ENCODE results near the gene RHBDF1. TPM values are rescaled to one million over a fixed set of nuclear protein-coding genes. Genes with fewer than 3 reads are reported as not detected.

Gene RHBDF1
- total RNA-seq, 1 donor from 2014 or later, result 55.5 TPM

DNA sequence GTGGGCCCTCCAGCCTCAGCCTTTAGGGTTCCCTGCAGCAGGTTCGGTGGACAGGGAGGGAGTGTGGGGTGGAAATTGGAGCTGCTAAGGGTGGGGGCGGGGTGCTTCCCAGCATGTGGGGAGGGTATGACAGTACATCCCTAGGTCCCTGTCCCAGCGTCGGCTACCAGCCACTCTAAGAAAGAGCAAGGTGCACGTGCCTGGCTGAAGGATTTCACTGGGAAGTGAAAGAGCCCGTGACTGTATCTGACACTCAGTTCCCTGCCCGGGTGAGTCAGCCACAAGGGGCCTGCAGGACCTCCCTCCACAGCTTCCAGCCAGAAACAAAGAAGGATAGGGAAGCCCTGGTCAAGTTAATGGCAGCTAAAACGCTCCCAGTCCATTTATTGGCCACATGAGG lies 14.7 kb downstream of the RHBDF1 start:
- Histone ChIP-seq H2AFZ (ENCODE audit: low read depth, low read length) (no peak overlapping the region), H4K20me1 (ENCODE audit: insufficient read depth, low read length) (peaks cover 51% of the 10 kb centered on the region), H3K9ac (ENCODE audit: low read length) (no peak overlapping the region), H3K4me2 (ENCODE audit: low read length) (no peak overlapping the region), H3K27me3 (ENCODE audit: insufficient read depth, low read length) (no peaks in the 10 kb centered on the region), H3K4me3 (ENCODE audit: insufficient read depth, low read depth, low read length) (no peak overlapping the region), H3K27ac (ENCODE audit: low read depth, low read length) (no peak overlapping the region), H3K79me2 (ENCODE audit: insufficient read depth, low read length) (peaks cover 9% of the 10 kb centered on the region), H3K4me1 (ENCODE audit: insufficient read depth, low read length) (peaks cover 7% of the 10 kb centered on the region), H3K36me3 (ENCODE audit: insufficient read depth, low read length) (peaks cover 42% of the 10 kb centered on the region), H3K9me3 (ENCODE audit: insufficient read depth, low read depth, low read length) (no peaks in the 10 kb centered on the region)
- no peak for TF ChIP-seq EZH2 (IDR thresholded peaks at IDR 0.05; ENCODE audit: insufficient read depth, low read length)
- TF ChIP-seq, protein P1, sequence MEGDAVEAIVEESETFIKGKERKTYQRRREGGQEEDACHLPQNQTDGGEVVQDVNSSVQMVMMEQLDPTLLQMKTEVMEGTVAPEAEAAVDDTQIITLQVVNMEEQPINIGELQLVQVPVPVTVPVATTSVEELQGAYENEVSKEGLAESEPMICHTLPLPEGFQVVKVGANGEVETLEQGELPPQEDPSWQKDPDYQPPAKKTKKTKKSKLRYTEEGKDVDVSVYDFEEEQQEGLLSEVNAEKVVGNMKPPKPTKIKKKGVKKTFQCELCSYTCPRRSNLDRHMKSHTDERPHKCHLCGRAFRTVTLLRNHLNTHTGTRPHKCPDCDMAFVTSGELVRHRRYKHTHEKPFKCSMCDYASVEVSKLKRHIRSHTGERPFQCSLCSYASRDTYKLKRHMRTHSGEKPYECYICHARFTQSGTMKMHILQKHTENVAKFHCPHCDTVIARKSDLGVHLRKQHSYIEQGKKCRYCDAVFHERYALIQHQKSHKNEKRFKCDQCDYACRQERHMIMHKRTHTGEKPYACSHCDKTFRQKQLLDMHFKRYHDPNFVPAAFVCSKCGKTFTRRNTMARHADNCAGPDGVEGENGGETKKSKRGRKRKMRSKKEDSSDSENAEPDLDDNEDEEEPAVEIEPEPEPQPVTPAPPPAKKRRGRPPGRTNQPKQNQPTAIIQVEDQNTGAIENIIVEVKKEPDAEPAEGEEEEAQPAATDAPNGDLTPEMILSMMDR (IDR thresholded peaks at IDR 0.05; ENCODE audit: insufficient read depth, low read depth, low read length), result no peak
- DNase-seq (ENCODE audit: low read depth), result no peak
- no peak for FAIRE-seq
- Mint-ChIP-seq H3K9me3 (ENCODE audit: unreplicated experiment) (no peaks in the 10 kb centered on the region), H3K27me3 (ENCODE audit: low read depth, unreplicated experiment) (no peaks in the 10 kb centered on the region), H3K27ac (ENCODE audit: unreplicated experiment) (peak overlapping the region; percentile 7), H3K4me1 (ENCODE audit: low read depth, unreplicated experiment) (no peaks in the 10 kb centered on the region), H3K36me3 (ENCODE audit: low read depth, unreplicated experiment) (peaks cover 19% of the 10 kb centered on the region), H3K4me3 (ENCODE audit: unreplicated experiment) (no peak overlapping the region)

DNA sequence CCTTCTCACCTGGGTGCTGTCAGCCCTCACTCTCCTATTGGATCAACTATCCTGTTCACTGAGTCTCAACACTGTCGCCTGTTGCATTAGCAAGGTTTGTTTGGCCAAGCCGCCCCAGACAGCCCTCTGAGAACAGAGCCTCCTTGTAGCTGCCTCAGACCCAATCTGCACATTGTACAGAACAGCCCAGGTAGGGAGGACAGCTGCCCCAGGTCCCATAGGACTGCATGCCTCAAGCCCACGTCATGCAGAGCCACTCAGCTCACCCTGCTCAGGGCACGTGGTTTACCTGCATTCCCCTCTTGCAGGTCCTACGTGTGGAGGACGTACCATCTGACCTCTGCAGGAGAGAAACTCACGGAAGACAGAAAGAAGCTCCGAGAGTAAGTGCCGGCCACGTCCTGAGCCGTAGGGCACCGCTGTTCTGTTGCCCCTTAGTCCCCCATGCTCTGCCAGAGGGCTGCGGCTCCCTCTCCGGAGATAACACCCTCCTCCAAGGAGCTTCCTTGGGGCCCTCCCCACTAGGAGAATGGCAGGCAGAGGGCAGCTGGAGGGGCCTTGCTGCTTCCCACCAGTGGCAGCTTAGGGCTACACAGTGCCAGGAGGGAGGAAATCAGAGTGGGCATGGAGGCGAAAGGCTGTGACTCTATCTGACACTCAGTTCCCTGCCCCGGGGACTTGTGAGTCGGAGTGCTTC lies 16.1 kb downstream of the RHBDF1 start:
- Mint-ChIP-seq H3K27ac (ENCODE audit: unreplicated experiment) (no peak overlapping the region), H3K4me3 (ENCODE audit: unreplicated experiment) (no peak overlapping the region), H3K36me3 (ENCODE audit: low read depth, unreplicated experiment) (peaks cover 17% of the 10 kb centered on the region), H3K9me3 (ENCODE audit: unreplicated experiment) (no peaks in the 10 kb centered on the region), H3K27me3 (ENCODE audit: low read depth, unreplicated experiment) (no peaks in the 10 kb centered on the region), H3K4me1 (ENCODE audit: low read depth, unreplicated experiment) (peaks cover under 1% of the 10 kb centered on the region)
- H3K9ac ChIP-seq (ENCODE audit: low read length), result no peak overlapping the region
- H3K4me3 ChIP-seq (ENCODE audit: insufficient read depth, low read depth, low read length), result no peak overlapping the region
- H3K27ac ChIP-seq (ENCODE audit: low read depth, low read length), result no peak overlapping the region
- TF ChIP-seq, protein P1 (IDR thresholded peaks at IDR 0.05; ENCODE audit: insufficient read depth, low read depth, low read length), result no peak
- no peak for TF ChIP-seq EZH2 (IDR thresholded peaks at IDR 0.05; ENCODE audit: insufficient read depth, low read length)
- H3K36me3 ChIP-seq (ENCODE audit: insufficient read depth, low read length), result peaks cover 42% of the 10 kb centered on the region
- DNase-seq (ENCODE audit: low read depth), result no peak
- no peaks in the 10 kb centered on the region for H3K9me3 ChIP-seq (ENCODE audit: insufficient read depth, low read depth, low read length)
- peaks cover 8% of the 10 kb centered on the region for H3K4me1 ChIP-seq (ENCODE audit: insufficient read depth, low read length)
- peaks cover 53% of the 10 kb centered on the region for H4K20me1 ChIP-seq (ENCODE audit: insufficient read depth, low read length)
- H3K4me2 ChIP-seq (ENCODE audit: low read length), result no peak overlapping the region
- H3K79me2 ChIP-seq (ENCODE audit: insufficient read depth, low read length), result peaks cover 12% of the 10 kb centered on the region
- H3K27me3 ChIP-seq (ENCODE audit: insufficient read depth, low read length), result no peaks in the 10 kb centered on the region
- no peak overlapping the region for H2AFZ ChIP-seq (ENCODE audit: low read depth, low read length)
- no peak for FAIRE-seq

DNA sequence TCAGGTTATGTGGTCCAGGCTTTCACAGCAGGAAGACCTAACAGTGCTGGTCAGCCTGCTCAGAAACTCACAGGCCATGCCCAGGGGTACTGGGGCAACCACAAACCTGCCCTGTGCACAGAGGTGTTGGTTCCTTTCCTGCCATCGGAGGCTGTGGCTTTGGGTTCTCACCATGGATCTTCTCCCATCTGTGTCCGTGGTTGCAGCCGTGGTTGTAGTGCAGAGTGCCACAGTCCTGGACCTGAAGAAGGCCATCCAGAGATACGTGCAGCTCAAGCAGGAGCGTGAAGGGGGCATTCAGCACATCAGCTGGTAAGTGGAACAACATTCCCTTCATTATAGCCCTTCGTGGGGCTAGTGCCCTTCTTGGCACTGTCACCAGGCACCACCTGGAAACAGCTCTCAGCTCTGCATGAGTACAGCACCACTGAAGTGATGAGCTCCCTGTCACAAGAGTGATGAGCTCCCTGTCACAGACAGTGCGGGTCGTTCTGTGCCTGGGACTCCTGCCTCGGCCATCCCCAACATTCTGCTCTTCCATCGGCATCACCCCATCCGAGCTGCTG lies 16.8 kb downstream of the RHBDF1 start:
- Histone ChIP-seq H3K79me2 (ENCODE audit: insufficient read depth, low read length) (peaks cover 18% of the 10 kb centered on the region), H3K4me2 (ENCODE audit: low read length) (no peak overlapping the region), H3K9me3 (ENCODE audit: insufficient read depth, low read depth, low read length) (no peaks in the 10 kb centered on the region), H2AFZ (ENCODE audit: low read depth, low read length) (no peak overlapping the region), H4K20me1 (ENCODE audit: insufficient read depth, low read length) (peaks cover 51% of the 10 kb centered on the region), H3K4me3 (ENCODE audit: insufficient read depth, low read depth, low read length) (no peak overlapping the region), H3K36me3 (ENCODE audit: insufficient read depth, low read length) (peaks cover 39% of the 10 kb centered on the region), H3K27ac (ENCODE audit: low read depth, low read length) (no peak overlapping the region), H3K9ac (ENCODE audit: low read length) (no peak overlapping the region), H3K27me3 (ENCODE audit: insufficient read depth, low read length) (no peaks in the 10 kb centered on the region), H3K4me1 (ENCODE audit: insufficient read depth, low read length) (peaks cover 8% of the 10 kb centered on the region)
- peak overlapping the region; percentile 98 for H3K4me3 Mint-ChIP-seq (ENCODE audit: unreplicated experiment)
- peaks cover 4% of the 10 kb centered on the region for H3K4me1 Mint-ChIP-seq (ENCODE audit: low read depth, unreplicated experiment)
- TF ChIP-seq EZH2 (IDR thresholded peaks at IDR 0.05; ENCODE audit: insufficient read depth, low read length), result no peak
- TF ChIP-seq, protein P1 (IDR thresholded peaks at IDR 0.05; ENCODE audit: insufficient read depth, low read depth, low read length), result no peak
- DNase-seq (ENCODE audit: low read depth), result no peak
- no peaks in the 10 kb centered on the region for H3K27me3 Mint-ChIP-seq (ENCODE audit: low read depth, unreplicated experiment)
- no peak overlapping the region for H3K27ac Mint-ChIP-seq (ENCODE audit: unreplicated experiment)
- peaks cover 19% of the 10 kb centered on the region for H3K36me3 Mint-ChIP-seq (ENCODE audit: low read depth, unreplicated experiment)
- no peaks in the 10 kb centered on the region for H3K9me3 Mint-ChIP-seq (ENCODE audit: unreplicated experiment)
- no peak for FAIRE-seq
